PFSK-1 (cell line): Measurements from ENCODE around the gene NISCH.

Source experiments
- POLR2AphosphoS5 ChIP-seq: IDR thresholded peaks from 2 replicates; pipeline ENCODE4 v1.6.1; 2012; ENCODE audit warnings: low read depth, mild to moderate bottlenecking, control low read depth, low read length, moderate library complexity
- REST ChIP-seq, 2 experiments: IDR thresholded peaks; 2 replicates each; pipeline versions ENCODE4 v1.6.1 to v1.8.0; 2011 to 2012; ENCODE audit warnings: low read depth in 2 of 2, low read length in 2 of 2, control low read depth in 1 of 2, inconsistent platforms in 1 of 2, mild to moderate bottlenecking in 1 of 2, moderate library complexity in 1 of 2; ENCODE audit not compliant: insufficient read depth in 1 of 2
- SIN3A ChIP-seq: IDR thresholded peaks from 2 replicates; pipeline ENCODE4 v1.6.1; 2012; ENCODE audit warnings: mild to moderate bottlenecking, low read length, moderate library complexity, borderline replicate concordance; ENCODE audit not compliant: insufficient read depth

DNA sequence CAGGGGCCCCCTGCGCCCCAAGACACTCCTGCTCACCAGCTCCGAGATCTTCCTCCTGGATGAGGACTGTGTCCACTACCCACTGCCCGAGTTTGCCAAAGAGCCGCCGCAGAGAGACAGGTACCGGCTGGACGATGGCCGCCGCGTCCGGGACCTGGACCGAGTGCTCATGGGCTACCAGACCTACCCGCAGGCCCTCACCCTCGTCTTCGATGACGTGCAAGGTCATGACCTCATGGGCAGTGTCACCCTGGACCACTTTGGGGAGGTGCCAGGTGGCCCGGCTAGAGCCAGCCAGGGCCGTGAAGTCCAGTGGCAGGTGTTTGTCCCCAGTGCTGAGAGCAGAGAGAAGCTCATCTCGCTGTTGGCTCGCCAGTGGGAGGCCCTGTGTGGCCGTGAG, 36.7 kb downstream of the NISCH start:
- no peak for TF ChIP-seq POLR2AphosphoS5
- no peak for TF ChIP-seq SIN3A
- TF ChIP-seq REST (IDR thresholded peaks at IDR 0.05; ENCODE audit: insufficient read depth in 1 of 2, low read depth in 2 of 2, low read length in 2 of 2), result no peak
